SK-N-SH (cell line): ENCODE data around the gene CDH20. TPM values are rescaled to one million over a fixed set of nuclear protein-coding genes. Genes with fewer than 3 reads are reported as not detected.

ENCODE experiments used
- CTCF ChIA-PET: fragments of 300-600, 350-600 bp; formaldehyde crosslinking; extraction: SDS; loops from one replicate; lab custom pipeline; 2021; lab: Yijun Ruan, JAX
- POLR2A ChIA-PET: fragments of 350-600 bp; sonication (Branson Sonifier 250); formaldehyde crosslinking; extraction: SDS; loops from one replicate; lab custom pipeline; 2020; ENCODE audit warnings: antibody characterized with exemption, inconsistent platforms; lab: Yijun Ruan, JAX
- DNase-seq: peaks from one replicate; pipeline ENCODE4 v3.0.0; 2012
- H2AFZ ChIP-seq: fragments of 200-600 bp; sonication (generic); 2 replicates; pipeline ENCODE4 v1.8.1; 2016; ENCODE audit warnings: antibody characterized with exemption, mild to moderate bottlenecking, low read depth
- H3F3A ChIP-seq: fragments of 200-600 bp; sonication (generic); replicated peaks from 2 replicates; pipeline ENCODE3; 2016; ENCODE audit warnings: antibody characterized with exemption, mild to moderate bottlenecking; ENCODE audit not compliant: insufficient read depth
- H3K27ac ChIP-seq, 2 experiments: fragments of 200-500 bp in 1 of 2; fragments of 200-600 bp in 1 of 2; sonication (Bioruptor generic) in 1 of 2; sonication (generic), shearing (Covaris generic) in 1 of 2; 2 replicates each; pipeline versions ENCODE4 v1.5.1 to v1.6.1; 2014 to 2016; ENCODE audit warnings: low read depth in 2 of 2, inconsistent platforms in 1 of 2, low read length in 1 of 2, mild to moderate bottlenecking in 1 of 2, mixed read lengths in 1 of 2
- H3K27me3 ChIP-seq: fragments of 200-600 bp; sonication (generic), shearing (Covaris generic); 2 replicates; pipeline ENCODE4 v1.6.1; 2016; ENCODE audit warnings: mixed run types; ENCODE audit not compliant: insufficient read depth
- H3K36me3 ChIP-seq, 2 experiments: fragments of 200-500 bp in 1 of 2; fragments of 200-600 bp in 1 of 2; sonication (Bioruptor generic) in 1 of 2; sonication (generic) in 1 of 2; replicated peaks in 1 of 2; 2 replicates each; pipeline versions ENCODE3 to v1.5.1; 2014 to 2016; ENCODE audit warnings: low read length in 1 of 2, mild to moderate bottlenecking in 1 of 2; ENCODE audit not compliant: insufficient read depth in 2 of 2, control insufficient read depth in 1 of 2
- H3K4me1 ChIP-seq, 2 experiments: fragments of 200-500 bp in 1 of 2; fragments of 200-600 bp in 1 of 2; sonication (Bioruptor generic) in 1 of 2; sonication (generic), shearing (Covaris generic) in 1 of 2; 2 replicates each; pipeline versions ENCODE4 v1.5.1 to v1.6.1; 2014 to 2016; ENCODE audit warnings: low read depth in 1 of 2, low read length in 1 of 2, mixed run types in 1 of 2; ENCODE audit not compliant: insufficient read depth in 2 of 2, control insufficient read depth in 1 of 2
- H3K4me2 ChIP-seq: fragments of 200-600 bp; sonication (generic), shearing (Covaris generic); 2 replicates; pipeline ENCODE4 v1.6.1; 2017; ENCODE audit warnings: mixed run types
- H3K4me3 ChIP-seq, 2 experiments: fragments of 200-500 bp in 1 of 2; fragments of 200-600 bp in 1 of 2; sonication (Bioruptor generic) in 1 of 2; sonication (generic), shearing (Covaris generic) in 1 of 2; 2 replicates each; pipeline versions ENCODE4 v1.5.1 to v1.8.1; 2014 to 2016; ENCODE audit warnings: low read depth in 2 of 2, inconsistent platforms in 1 of 2, low read length in 1 of 2, mild to moderate bottlenecking in 1 of 2, mixed read lengths in 1 of 2, moderate library complexity in 1 of 2
- H3K79me2 ChIP-seq: fragments of 200-600 bp; sonication (generic); 2 replicates; pipeline ENCODE4 v1.8.1; 2017; ENCODE audit warnings: mild to moderate bottlenecking; ENCODE audit not compliant: insufficient read depth
- H3K9ac ChIP-seq: fragments of 200-600 bp; sonication (generic); 2 replicates; pipeline ENCODE4 v1.6.1; 2017; ENCODE audit warnings: mixed run types
- H3K9me2 ChIP-seq: fragments of 200-600 bp; sonication (generic); 2 replicates; pipeline ENCODE4 v1.6.1; 2017; ENCODE audit warnings: mixed run types
- H3K9me3 ChIP-seq: fragments of 200-600 bp; sonication (generic); 2 replicates; pipeline ENCODE4 v1.6.1; 2017; ENCODE audit warnings: mixed run types, mild to moderate bottlenecking, moderate library complexity
- H4K20me1 ChIP-seq: fragments of 200-600 bp; sonication (generic); 2 replicates; pipeline ENCODE4 v1.6.1; 2017; ENCODE audit warnings: mild to moderate bottlenecking, mixed run types; ENCODE audit not compliant: insufficient read depth
- CHD2 ChIP-seq: fragments of 150-350 bp; IDR thresholded peaks from 2 replicates; pipeline ENCODE4 v1.6.1; 2018; ENCODE audit warnings: low read length; ENCODE audit not compliant: partially characterized antibody
- ELF1 ChIP-seq: IDR thresholded peaks from 2 replicates; pipeline ENCODE4 v1.4.0; 2012
- EZH2phosphoT487 ChIP-seq: fragments of 200-600 bp; sonication (generic); IDR thresholded peaks from 2 replicates; pipeline ENCODE4 v1.6.1; 2017; ENCODE audit warnings: low read depth, mixed run types, mild to moderate bottlenecking, antibody characterized with exemption, moderate library complexity, borderline replicate concordance
- FOSL2 ChIP-seq: IDR thresholded peaks from 2 replicates; pipeline ENCODE4 v1.4.0; 2012; ENCODE audit warnings: low read depth, mild to moderate bottlenecking, moderate library complexity, borderline replicate concordance
- MAX ChIP-seq: IDR thresholded peaks from 2 replicates; pipeline ENCODE4 v1.4.0; 2012; ENCODE audit warnings: low read depth
- MEF2A ChIP-seq: IDR thresholded peaks from 2 replicates; pipeline ENCODE4 v1.4.0; 2012; ENCODE audit warnings: low read depth, borderline replicate concordance
- NFIC ChIP-seq: IDR thresholded peaks from 2 replicates; pipeline ENCODE4 v1.4.0; 2012; ENCODE audit warnings: borderline replicate concordance
- SIN3A ChIP-seq: IDR thresholded peaks from 2 replicates; pipeline ENCODE4 v1.6.1; 2012; ENCODE audit warnings: low read depth, mild to moderate bottlenecking, low read length, moderate library complexity, borderline replicate concordance
- TEAD4 ChIP-seq: IDR thresholded peaks from 2 replicates; pipeline ENCODE4 v1.4.0; 2012; ENCODE audit warnings: mild to moderate bottlenecking, borderline replicate concordance; ENCODE audit not compliant: insufficient read depth
- USF1 ChIP-seq: IDR thresholded peaks from 2 replicates; pipeline ENCODE4 v1.4.0; 2012; ENCODE audit warnings: low read depth, borderline replicate concordance
- YY1 ChIP-seq: IDR thresholded peaks from 2 replicates; pipeline ENCODE4 v1.4.0; 2012; ENCODE audit warnings: low read depth, mild to moderate bottlenecking
- WGBS: methylation state at CpG from one replicate; pipeline ENCODE4 v1.1.6; 2017; ENCODE audit warnings: low lambda C conversion rate; 5-methylcytosine and 5-hydroxymethylcytosine counted together
- polyA plus RNA-seq, 3 experiments: library from polyadenylated mRNA; depleted of rRNA; stranded (reverse); fragments of >200 nt; gene quantifications; 2 replicates each; pipeline ENCODE4 v1.2.3, GENCODE V29; 2012

Gene CDH20
- polyA plus RNA-seq, 1 of the 3 experiments (the other 2 are of a cell fraction), result 1.1 TPM

DNA sequence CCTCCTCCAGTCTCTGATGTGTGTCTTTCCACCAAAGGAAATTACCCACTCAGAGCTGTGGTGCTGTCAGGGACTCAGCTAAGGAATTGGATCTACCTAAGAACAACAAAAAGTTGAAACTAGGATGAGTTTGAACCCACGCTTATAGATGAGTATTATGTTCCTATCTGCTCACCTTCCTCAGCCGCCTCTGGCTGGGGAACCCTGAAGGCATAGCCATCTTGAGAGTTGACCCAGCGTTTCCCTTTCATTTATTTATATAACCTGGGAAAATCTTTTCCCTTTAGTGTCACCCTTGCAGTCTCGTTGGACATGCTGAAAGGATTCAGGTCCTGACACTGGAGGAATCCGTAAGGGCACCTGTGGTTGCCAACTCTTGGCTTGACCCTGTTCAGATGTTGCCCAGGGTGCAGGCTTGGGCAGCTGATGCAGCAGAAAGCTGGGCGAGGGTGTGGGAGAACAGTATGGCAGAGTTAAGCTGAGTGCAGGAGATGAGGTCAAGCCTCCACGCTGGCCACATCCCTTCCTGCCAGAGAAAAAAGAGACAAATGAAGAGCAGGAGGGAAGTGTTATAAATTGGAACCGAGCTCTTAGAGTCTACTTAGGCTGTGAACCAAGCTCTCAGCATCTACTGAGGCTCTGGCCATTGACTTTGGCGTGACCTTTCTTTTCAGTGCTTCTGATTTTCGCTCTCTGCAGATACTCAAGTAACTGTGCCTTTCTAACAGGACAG is 1.9 kb downstream of the CDH20 start:
- Histone ChIP-seq H3K4me2 (peak overlapping the region; percentile 93), H3K36me3 (no peaks in the 10 kb centered on the region), H4K20me1 (no peaks in the 10 kb centered on the region), H3K27ac (no peak overlapping the region), H3K9me2 (no peaks in the 10 kb centered on the region), H3F3A (no peaks in the 10 kb centered on the region), H3K79me2 (no peaks in the 10 kb centered on the region), H2AFZ (no peak overlapping the region; the same call in 1 of the 2 replicates), H3K4me3 (peak overlapping the region in 1 of 2 experiments; percentile 66; a peak in 2 of 4 replicates), H3K4me1 (peaks cover 0 to 8% of the 10 kb centered on the region in 2 experiments; a peak in 1 of 4 replicates), H3K27me3 (no peaks in the 10 kb centered on the region; the same call in 1 of the 2 replicates), H3K9me3 (no peaks in the 10 kb centered on the region), H3K9ac (no peak overlapping the region)
- DNase-seq, result no peak
- no peak for TF ChIP-seq CHD2
- POLR2A ChIA-PET, result no interaction called here
- WGBS, result 79% methylated on average over 10 of the region's 10 CpGs
- CTCF ChIA-PET, result interaction anchor here (1.0 to 3.4 kb wide), 4 partner anchors 9 to 168 kb away, joined by 3 to 25 read pairs (median 6); no protein-coding TSS in a partner anchor

DNA sequence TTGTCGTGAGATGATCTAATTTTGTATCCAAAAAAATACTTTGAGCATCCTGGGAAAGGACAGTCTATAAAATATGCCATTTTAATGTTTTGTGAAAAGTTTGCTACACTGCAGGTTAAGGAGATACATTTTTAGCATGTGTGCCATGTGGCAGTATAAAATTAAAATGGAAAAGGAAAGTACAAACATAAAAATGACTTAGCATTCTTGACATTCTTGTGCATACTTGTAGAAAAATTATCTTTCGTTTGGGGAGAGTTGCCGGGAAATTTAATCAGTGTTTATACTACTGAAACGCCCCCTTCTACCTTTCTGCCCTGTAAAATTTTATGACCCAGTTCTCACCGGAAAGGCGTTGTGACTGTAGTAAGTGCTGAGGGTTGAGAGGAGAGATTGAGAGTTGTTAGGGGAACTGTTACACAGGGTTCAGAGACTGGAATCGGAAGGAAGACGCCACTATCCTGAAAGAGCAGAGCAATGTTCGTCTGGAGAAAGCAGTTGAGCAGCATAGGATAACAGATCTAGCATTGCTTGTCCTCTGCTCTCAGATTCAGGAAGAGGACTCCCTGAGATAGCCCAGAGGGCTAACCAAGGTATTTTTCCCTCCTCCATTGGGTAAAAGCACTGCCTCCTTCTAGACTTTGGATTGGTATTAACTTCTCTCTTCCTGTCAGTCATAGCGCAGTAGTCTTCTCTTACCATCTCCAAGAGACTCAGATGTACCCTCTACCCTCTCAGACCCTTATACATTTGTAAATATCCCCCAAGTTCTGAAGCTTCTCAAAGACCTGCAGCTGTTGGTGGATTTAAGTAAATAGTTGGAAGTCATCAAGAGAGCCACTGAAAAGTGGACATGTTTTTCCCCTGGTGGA is 2.7 kb downstream of the CDH20 start:
- H3K4me1 ChIP-seq, result peaks cover 0 to 8% of the 10 kb centered on the region in 2 experiments; a peak in 1 of 4 replicates
- no peak overlapping the region for H3K27ac ChIP-seq
- no peaks in the 10 kb centered on the region for H3K79me2 ChIP-seq
- 89% methylated on average over 10 of the region's 10 CpGs for WGBS
- no peaks in the 10 kb centered on the region for H3F3A ChIP-seq
- no peaks in the 10 kb centered on the region; the same call in 1 of the 2 replicates for H3K27me3 ChIP-seq
- DNase-seq, result no peak
- H3K9me2 ChIP-seq, result no peaks in the 10 kb centered on the region
- H3K36me3 ChIP-seq, result no peaks in the 10 kb centered on the region
- no peak overlapping the region for H2AFZ ChIP-seq
- ChIA-PET POLR2A (no interaction called here), CTCF (interaction anchor here (1.0 to 3.4 kb wide), 2 partner anchors 13 kb away, joined by 3 to 25 read pairs; no protein-coding TSS in a partner anchor)
- no peak overlapping the region for H3K9ac ChIP-seq
- H3K4me2 ChIP-seq, result 0 out of 2 replicates have a peak overlapping the region, but pooled peaks have one; percentile 93
- TF ChIP-seq NFIC, result no peak
- TF ChIP-seq FOSL2, result no peak
- no peak for TF ChIP-seq CHD2
- TF ChIP-seq EZH2phosphoT487, result no peak
- TF ChIP-seq YY1, result no peak
- TF ChIP-seq ELF1, result no peak
- TF ChIP-seq TEAD4, result no peak
- no peaks in the 10 kb centered on the region for H3K9me3 ChIP-seq
- no peaks in the 10 kb centered on the region for H4K20me1 ChIP-seq
- no peak overlapping the region for H3K4me3 ChIP-seq

- TF ChIP-seq SIN3A, result no peak
- TF ChIP-seq MAX, result no peak
- no peak for TF ChIP-seq MEF2A
- TF ChIP-seq USF1, result no peak
- no peak for TF ChIP-seq EZH2phosphoT487
- DNase-seq, result no peak
- H3K4me2 ChIP-seq, result no peak overlapping the region
- peaks cover 0 to 8% of the 10 kb centered on the region in 2 experiments; a peak in 1 of 4 replicates for H3K4me1 ChIP-seq
- H3K4me3 ChIP-seq, result no peak overlapping the region
- 82% methylated on average over 6 of the region's 6 CpGs for WGBS
- CTCF ChIA-PET, result interaction anchor here (1.0 kb wide), 1 partner anchor 14 kb away, joined by 3 read pairs; no protein-coding TSS in a partner anchor
- H3F3A ChIP-seq, result no peaks in the 10 kb centered on the region
- no peak overlapping the region for H3K27ac ChIP-seq
- H3K9me2 ChIP-seq, result no peaks in the 10 kb centered on the region
- no peaks in the 10 kb centered on the region for H3K36me3 ChIP-seq
- POLR2A ChIA-PET, result no interaction called here
- no peaks in the 10 kb centered on the region for H3K9me3 ChIP-seq
- no peaks in the 10 kb centered on the region for H3K79me2 ChIP-seq
- H3K27me3 ChIP-seq, result no peaks in the 10 kb centered on the region; the same call in 1 of the 2 replicates
- no peaks in the 10 kb centered on the region for H4K20me1 ChIP-seq
- H3K9ac ChIP-seq, result no peak overlapping the region
- H2AFZ ChIP-seq, result no peak overlapping the region
Observed at GRCh38 chr18:61336766-61337165, 3.5 kb downstream of the CDH20 start.
